ENCODE data around the gene NFIX.

NFIX gene

GRCh38 chr19:13115936-13116281 is 120.6 kb downstream of the NFIX start:
- DNase-seq, result no peak

GRCh38 chr19:13116282-13117175 is 121.3 kb downstream of the NFIX start, which contains the start of gene TRMT1:
Gene TRMT1, minus strand, starts transcription at chr19:13116740. Its CDS starts 341 bp downstream, at chr19:13116399.
- DNase-seq, result peak; percentile 89

- no peak for DNase-seq
Measured at GRCh38 chr19:13117176-13117771, 122.0 kb downstream of the NFIX start.

DNA sequence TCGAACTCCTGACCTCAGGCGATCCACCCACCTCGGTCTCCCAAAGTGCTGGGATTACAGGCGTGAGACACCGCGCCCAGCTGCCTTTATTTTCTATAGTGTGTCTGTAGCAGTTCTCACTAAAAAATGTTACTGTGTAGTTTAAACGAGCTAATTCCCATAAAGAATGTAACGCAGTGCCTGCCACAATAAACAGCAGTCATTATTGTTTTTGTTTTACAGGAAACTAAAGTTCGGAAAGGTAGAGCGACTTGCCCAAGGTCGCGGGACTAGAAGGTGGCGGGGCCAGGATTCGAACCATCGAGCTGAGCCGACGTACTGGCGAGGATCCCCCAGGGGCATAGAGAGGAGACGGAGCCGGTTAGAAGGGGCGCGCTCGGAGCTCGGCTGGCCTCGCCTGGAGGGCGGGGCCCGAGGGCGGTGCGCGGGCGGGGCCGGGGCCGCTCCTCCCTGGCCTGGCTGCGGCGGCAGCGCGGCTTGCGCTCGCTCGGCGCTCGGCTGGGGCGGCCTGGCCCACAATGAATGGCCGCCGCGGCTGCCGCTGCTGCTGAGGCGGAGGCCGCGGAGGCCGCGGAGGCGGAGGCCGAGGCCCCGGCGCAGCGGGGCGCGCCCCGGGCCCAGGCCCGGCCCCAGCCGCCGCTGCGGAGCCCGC is 122.6 kb downstream of the NFIX start, which contains the start of gene NACC1:
Gene NACC1, plus strand, starts transcription at position 493 of the 652 bp plus-strand sequence. CDS start 16,944 bp downstream, outside the sequence.
- DNase-seq, result peak; percentile 92

DNA sequence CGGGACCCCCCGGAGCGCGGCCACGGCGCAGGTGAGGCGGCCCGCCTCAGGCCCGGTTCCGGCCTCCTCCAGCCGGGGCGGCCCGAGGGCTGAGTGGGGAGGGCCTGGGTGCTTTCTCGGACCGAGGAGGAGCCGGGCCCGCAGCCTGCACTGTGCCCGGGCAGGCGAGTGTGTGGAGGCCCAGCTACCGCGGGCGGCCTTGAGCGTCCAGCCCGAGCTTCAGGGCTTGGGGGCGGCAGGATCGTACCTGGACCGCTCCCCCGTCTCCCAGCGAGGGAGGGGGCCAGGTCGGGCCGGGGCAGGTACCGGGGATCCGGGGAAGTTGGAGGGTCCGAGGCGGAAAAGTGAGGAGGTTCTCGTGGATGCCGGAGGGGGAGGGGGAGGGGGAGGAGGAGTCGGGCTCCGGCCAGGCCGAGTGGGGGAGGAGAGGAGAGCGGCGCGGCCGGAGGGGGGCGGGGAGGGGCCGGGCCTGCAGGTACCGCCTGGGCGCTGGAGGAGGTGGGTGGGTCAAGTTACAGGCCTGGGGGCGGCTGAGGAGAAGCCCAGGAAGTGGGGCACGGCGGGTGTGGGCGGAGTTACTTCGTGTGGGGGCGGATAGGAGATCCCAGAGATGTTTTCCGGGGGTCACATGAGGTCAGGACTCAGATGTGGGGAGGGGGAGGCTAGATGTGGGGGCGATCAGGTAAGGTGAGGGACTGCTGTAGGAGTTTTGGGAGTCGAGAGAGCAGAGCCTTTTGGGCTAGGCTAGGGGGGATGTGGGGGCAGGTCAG is 123.3 kb downstream of the NFIX start:
- DNase-seq, result peak; percentile 25

GRCh38 chr19:13119627-13120026 is 124.4 kb downstream of the NFIX start:
- no peak for DNase-seq

DNA sequence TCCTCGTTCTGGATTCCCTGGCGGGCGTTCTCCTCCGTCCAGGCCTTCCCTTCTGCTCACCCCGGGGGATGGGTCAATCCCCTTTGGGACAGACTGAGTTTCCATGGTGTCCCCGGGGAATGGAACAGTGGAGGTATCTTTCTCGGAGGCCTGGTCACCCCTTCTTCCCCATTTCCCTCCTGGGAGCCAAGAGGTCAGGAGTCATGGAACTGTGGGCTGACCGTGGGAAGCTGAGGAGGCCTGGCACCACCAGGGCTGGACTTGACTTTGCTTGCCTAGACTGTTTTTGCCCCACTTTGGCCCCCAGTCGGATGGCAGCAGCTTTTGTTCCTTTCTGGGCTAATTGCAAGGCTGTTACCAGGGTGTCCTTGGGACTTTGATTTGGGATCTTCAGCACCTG is 124.8 kb downstream of the NFIX start:
- no peak for DNase-seq

- no peak for DNase-seq
Measured at GRCh38 chr19:13120817-13121216, 125.5 kb downstream of the NFIX start.

DNA sequence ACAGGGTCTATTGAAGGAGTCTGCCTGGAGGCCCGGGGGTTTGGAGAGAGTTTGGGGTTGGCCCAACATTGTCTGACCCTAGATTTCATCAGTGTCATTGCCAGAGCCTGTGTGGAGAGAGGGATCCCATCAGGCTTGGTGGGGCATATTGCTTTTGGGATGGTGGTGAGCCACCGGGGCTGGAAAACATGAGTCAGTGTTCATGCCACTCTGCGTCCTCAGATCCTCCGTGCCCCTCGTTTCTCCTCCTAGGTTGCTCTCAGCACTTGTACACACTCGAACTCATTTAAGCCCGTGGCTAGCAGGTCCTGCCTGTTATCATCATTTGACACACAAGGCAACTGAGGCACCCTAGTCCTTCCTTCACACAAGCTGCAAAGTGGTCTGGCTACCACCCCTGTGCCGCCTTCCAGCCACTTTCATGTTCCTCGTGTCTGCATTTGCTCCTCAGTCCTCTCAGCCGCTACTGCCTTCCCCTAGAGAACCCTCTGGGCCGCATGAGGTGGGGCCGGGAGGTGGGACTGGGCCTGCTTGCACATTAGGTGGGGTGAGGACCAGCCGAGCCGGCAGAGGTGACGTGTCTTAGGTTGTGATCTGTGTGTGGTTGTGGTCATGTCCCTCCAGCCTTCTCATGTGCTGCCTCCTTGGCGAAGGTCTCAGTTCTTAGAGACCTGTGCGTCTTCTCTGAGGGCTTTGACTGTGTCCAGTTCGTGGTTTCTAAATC is 126.4 kb downstream of the NFIX start:
- no peak for DNase-seq

DNA sequence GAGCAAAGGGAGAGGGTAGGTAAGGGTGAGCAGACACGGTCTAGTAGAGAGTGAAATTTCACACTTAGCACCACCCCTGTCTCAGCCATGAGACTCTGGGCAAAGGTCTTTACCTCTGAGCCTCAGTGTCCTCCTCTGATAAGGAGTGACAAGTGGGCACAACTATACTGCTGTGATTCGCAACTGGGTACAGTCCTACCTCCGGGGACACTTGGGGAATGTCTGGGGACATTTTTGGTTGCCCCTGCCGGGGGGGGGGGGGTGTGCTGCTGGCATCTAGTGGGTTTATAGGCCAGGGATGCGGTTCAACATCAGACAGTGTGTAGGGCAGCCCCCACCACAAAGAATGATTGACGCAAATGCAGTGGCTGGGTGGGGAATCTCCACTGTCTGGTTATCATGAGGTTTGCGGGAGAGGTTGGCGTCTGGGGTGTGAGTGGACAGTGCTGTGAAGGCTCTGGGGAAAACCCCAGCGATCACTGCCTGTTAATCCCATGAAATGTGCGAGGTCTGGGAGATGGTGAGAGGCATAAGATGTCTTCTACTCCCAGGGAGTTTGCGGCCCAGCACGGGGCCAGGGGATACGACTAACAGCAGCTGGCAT is 127.1 kb downstream of the NFIX start:
- no peak for DNase-seq

- DNase-seq, result no peak
Measured at GRCh38 chr19:13122980-13123957, 128.0 kb downstream of the NFIX start.

DNA sequence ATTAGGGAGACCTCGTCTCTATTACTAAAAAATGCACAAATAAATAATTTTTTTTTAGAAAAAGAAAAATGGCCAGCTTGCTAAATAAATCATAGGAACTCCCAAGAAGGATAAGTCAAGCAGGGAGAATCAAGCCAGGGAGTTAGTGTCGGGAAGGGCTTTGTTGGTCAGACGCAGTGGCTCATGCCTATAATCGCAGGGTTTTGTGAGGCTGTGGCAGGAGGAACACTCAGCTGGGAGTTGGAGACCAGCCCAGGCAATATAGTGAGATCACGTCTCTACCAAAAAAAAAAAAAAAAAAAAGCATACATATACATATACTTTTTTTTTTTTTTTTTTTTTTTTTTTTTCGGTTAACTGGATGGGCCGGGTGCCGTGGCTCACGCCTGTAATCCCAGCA is 131.8 kb downstream of the NFIX start:
- no peak for DNase-seq

GRCh38 chr19:13127811-13128575 is 132.7 kb downstream of the NFIX start:
- no peak for DNase-seq

GRCh38 chr19:13128583-13128982 is 133.3 kb downstream of the NFIX start:
- DNase-seq, result no peak

DNA sequence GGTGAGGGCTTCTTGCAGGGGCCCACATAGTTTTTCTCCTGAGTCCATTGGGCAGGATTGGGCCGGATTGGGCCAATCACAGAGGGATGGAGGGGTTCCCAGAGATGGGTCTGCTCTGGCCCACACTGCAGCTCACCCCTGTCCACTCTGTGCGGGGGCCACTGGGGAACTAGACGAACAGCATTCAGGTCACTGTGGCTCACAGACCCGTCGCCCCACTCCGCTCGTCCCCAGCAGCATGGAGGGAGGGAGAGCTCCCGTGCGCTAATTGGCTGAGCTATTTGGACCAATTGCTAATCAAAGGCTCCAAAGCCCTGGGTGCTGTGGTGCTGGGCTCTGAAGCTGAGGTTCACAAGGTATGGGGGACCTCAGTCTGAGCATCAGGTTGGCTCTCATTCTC is 134.1 kb downstream of the NFIX start:
- DNase-seq, result no peak

GRCh38 chr19:13130886-13131490 is 135.7 kb downstream of the NFIX start:
- DNase-seq, result no peak

DNA sequence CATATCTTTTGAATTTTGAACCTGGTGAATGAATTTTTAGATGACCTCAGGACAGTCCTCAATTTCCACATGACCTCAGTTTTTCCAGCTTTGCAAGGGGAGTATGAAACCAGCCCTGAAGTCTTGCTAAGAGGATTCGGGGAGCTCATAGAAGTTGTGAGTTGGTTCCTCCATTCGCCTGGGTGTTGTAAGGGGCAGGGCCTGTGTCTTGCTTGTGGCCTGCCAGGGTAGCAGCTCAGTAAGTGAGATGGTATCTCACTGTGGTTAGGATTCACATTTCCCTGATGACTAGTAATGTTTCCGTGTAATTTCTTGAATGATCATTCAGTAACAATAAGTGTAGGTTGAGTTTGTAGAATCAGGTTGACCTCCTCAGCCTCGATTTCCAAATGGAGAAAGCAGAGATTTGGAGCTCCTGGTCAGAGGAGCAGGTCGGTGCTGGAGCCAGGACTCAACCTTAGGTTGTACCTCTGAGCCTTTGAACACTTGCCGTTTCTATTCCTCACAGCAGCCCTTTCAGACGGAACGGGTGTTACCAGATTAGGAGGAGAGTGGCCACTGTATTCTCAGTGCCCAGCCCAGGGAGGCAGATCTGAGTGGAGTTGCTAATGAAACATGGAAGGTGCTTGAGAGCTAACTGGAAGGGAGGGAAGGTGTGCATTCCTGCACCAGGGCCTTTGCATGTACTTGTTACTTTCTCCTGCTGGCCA is 137.4 kb downstream of the NFIX start:
- no peak for DNase-seq

GRCh38 chr19:13133241-13133870 is 138.1 kb downstream of the NFIX start:
- no peak for DNase-seq
